GF-D8 (cell line): ENCODE results near the gene LPAR5.

Source experiments
- DNase-seq: peaks from one replicate; lab custom pipeline; 2025; lab: John Stamatoyannopoulos, UW

Gene LPAR5

GRCh38 chr12:6638305-6638704 is 2.5 kb upstream of the LPAR5 start:
- no peak for DNase-seq

- DNase-seq = peak; percentile 53
These were observed 344 bp downstream of the LPAR5 start for GRCh38 chr12:6635375-6635855.

GRCh38 chr12:6632026-6632983 is 3.5 kb downstream of the LPAR5 start:
- no peak for DNase-seq

GRCh38 chr12:6631549-6631961 is 4.2 kb downstream of the LPAR5 start:
- DNase-seq = no peak

GRCh38 chr12:6630736-6631135 is 5.0 kb downstream of the LPAR5 start:
- DNase-seq = no peak

- no peak for DNase-seq
These were observed 8.1 kb downstream of the LPAR5 start for GRCh38 chr12:6627616-6628015.

- no peak for DNase-seq
These were observed 9.0 kb downstream of the LPAR5 start for GRCh38 chr12:6626654-6627283.

- no peak for DNase-seq
These were observed 14.9 kb downstream of the LPAR5 start for GRCh38 chr12:6620885-6621274.

- DNase-seq = no peak
These were observed 15.4 kb downstream of the LPAR5 start for GRCh38 chr12:6620137-6620884.

- DNase-seq = no peak
These were observed 17.1 kb downstream of the LPAR5 start for GRCh38 chr12:6618483-6619225.

- DNase-seq = peak; percentile 51
These were observed 20.0 kb downstream of the LPAR5 start for GRCh38 chr12:6615802-6616201.

- no peak for DNase-seq
These were observed 21.1 kb downstream of the LPAR5 start for GRCh38 chr12:6614513-6615172.

- peak; percentile 97 for DNase-seq
These were observed 21.8 kb downstream of the LPAR5 start for GRCh38 chr12:6613776-6614512.

GRCh38 chr12:6613015-6613775 is 22.6 kb downstream of the LPAR5 start:
- DNase-seq = peak; percentile 91

- no peak for DNase-seq
These were observed 23.1 kb downstream of the LPAR5 start for GRCh38 chr12:6612652-6613014.

- no peak for DNase-seq
These were observed 23.5 kb downstream of the LPAR5 start for GRCh38 chr12:6612247-6612646.

GRCh38 chr12:6608592-6609281 is 27.0 kb downstream of the LPAR5 start:
- DNase-seq = no peak

- peak; percentile 93 for DNase-seq
These were observed 27.8 kb downstream of the LPAR5 start for GRCh38 chr12:6607751-6608591.
